IPS-NIHi11 (cell line): Measurements from ENCODE around the gene PTPRM.
A peak's percentile ranks its signal among the peaks of the same experiment; 100 is the strongest.

Experiments
- DNase-seq: peaks from one replicate; pipeline ENCODE4 v3.0.0; 2012; ENCODE audit warnings: mixed read lengths, low spot score

PTPRM gene

GRCh38 chr18:8117006-8117371, 549.9 kb downstream of the PTPRM start:
- DNase-seq, result no peak

- no peak for DNase-seq
Observed at GRCh38 chr18:8121101-8121500, 554.0 kb downstream of the PTPRM start.

GRCh38 chr18:8121942-8122480, 554.9 kb downstream of the PTPRM start:
- DNase-seq, result peak; percentile 14

DNA sequence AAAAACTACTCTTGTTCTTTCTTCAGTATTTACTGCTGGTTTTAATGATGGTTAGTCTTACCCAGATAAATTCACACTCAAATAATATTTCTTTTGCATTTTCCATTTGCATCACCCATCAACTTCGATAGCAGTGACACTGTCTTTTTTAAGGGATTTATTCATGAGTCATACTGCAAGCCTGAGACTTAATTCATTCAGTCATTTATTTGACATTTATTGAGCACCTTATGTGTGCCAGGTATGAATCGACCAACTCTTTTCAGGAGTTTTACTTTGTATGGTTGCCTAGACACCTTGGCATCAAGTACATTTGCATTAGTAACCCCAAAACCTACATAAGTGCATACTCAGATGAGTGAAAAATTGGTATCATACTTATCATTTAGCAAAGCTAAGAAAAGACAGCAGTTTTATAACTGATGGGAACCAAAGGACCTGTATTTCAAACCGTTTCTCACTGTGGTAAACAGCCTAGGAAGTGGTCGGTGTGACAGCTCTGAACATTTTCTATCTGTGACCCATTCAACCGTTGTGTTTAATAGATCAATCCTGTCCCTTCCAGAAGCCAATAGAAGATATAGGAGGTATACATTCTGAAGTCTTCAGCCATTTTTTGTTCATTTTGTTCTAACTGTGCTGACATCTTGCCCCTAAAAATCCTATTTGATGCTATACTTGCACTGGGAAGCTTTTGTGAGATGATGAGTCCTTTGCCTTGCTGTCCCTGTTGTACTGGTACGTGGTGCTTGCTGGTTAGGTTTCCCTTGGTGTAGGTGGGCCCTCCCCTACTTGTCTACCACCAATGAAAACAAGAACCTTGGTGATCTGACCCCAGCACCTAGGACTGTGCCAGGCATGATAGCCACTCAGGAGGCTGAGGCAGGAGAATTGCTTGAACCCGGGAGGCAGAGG, 557.4 kb downstream of the PTPRM start:
- no peak for DNase-seq

- DNase-seq, result no peak
Observed at GRCh38 chr18:8130096-8130495, 563.0 kb downstream of the PTPRM start.

- no peak for DNase-seq
Observed at GRCh38 chr18:8133032-8133431, 565.9 kb downstream of the PTPRM start.

GRCh38 chr18:8133888-8134287, 566.8 kb downstream of the PTPRM start:
- DNase-seq, result no peak

- no peak for DNase-seq
Observed at GRCh38 chr18:8139127-8139527, 572.0 kb downstream of the PTPRM start.

GRCh38 chr18:8139891-8140406, 572.8 kb downstream of the PTPRM start:
- no peak for DNase-seq

DNA sequence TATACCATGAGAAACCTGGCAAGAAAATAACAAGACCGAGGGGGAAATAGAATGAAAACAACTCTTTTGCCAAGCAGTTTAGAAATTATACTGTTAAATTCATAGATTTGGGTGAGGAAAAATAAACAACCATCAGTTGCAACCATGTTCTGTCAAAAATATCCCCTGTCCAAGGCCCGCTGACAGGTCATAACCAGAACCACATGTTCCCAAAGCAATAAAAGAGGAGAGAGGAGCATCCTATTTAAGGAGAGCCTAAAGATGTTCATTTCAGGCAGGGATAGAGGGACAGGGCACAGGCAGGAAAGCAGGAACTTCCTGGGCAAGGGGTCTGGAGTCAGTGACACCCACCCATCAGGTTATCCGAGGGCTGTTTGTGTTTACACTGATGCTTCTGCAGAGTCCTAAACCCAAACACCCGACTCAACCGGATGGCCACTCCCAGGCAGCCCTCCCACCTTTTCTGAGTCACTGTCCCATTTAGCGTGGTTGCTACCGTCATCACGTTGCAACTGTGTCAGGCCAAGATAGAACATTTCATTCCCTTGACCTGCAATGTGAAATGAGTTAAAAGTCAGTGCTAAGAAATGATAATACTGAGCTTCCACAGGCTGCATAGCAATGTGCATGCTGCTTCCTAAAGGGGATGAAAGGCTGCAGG, 573.9 kb downstream of the PTPRM start:
- no peak for DNase-seq

DNA sequence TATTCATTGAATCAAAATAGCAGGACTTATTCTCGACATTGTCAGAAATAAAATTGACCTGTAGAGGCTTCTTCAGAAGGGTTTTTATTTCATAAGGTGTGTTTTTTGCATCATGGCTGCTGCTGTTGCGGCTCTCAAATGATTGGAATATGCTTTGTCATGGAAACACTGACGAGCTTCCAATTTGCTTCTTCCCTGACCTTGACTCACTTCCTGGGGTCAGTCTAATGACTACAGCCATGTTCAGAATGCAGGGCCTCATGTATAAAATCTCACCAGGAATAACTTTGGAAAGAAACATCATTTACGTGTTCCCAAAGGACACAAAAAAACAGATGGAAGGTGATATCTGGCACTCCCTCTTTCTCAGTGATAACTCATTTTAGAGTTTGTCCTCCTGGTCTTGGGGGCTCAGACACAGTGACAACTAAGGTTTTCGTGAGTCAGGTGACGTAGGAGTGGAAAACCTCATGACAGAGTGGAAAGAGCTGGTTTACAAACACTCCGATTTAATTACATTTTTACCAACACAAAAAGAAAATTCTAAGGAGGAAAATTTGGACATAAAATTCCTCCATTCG, 575.1 kb downstream of the PTPRM start:
- no peak for DNase-seq

- DNase-seq, result no peak
Observed at GRCh38 chr18:8142932-8143331, 575.8 kb downstream of the PTPRM start.

- DNase-seq, result no peak
Observed at GRCh38 chr18:8151181-8151580, 584.1 kb downstream of the PTPRM start.

- no peak for DNase-seq
Observed at GRCh38 chr18:8153887-8154583, 586.9 kb downstream of the PTPRM start.

DNA sequence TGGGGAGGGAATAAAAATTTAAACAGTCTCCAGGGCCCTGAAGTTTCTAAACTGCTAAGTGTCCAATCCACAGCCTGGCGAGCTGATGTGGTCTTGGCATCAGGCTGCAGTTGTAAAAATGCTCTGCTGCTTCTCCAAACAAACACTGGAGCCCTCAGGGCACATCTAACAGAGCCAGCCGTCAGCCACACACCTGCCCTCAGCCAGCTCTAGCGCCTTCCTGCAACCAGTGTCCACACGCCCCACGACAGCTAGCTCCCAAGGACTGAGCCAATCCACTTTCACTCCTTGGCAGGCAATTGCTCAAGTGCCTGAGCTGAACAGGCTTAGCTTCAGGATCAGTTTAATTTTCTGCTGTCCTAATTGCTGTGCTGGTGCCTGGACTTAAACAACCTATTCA, 595.7 kb downstream of the PTPRM start:
- no peak for DNase-seq

- no peak for DNase-seq
Observed at GRCh38 chr18:8163286-8163959, 596.3 kb downstream of the PTPRM start.

GRCh38 chr18:8165095-8165494, 598.0 kb downstream of the PTPRM start:
- DNase-seq, result no peak

DNA sequence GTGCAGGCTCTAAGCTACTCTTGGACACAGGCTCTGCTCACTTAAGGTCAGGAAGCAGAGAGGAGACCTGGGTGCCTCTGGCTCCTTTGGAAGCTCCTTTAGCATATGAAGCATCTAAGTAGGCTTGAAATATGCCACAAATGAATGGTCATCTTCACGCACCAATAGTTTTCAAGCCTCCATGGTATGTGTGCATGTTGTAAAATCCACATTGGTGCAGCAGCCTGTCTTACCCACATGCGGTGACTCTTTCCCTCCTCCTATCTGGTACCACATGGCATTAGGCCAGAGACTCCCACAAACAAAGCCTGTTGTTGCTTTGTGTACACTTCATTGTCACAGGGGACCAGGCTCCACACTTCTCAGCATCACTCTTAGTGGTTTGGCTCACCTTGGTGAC, 599.9 kb downstream of the PTPRM start:
- DNase-seq, result no peak

DNA sequence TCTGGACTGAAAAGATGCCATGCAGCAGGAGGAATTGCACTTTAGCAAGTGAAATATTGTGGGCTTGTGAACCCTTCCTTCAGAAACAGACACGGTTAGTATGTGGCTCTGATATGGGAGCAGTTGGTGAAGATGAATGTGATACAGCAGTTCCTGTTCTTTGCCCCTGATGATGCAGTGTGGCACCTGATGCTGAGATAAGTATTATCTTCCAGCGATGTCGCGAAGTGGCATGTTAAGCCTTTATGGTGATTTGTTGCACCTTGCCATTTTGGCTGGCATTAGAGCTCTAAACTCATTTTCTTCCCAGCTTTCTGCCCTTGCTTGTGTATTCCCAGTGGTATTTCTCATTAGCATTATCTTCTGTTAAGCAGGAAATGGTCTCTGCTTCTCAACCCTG, 600.6 kb downstream of the PTPRM start:
- DNase-seq, result no peak

GRCh38 chr18:8169722-8170121, 602.6 kb downstream of the PTPRM start:
- DNase-seq, result no peak

GRCh38 chr18:8174771-8175170, 607.7 kb downstream of the PTPRM start:
- no peak for DNase-seq
